HG02870 (cell line): ENCODE measurements around the gene ANKRD45.
A peak's percentile ranks its signal among the peaks of the same experiment; 100 is the strongest.
"Not testable (repeated sequence)": the region's sequence is repeated elsewhere in the genome, so short reads cannot be mapped to it uniquely, and the experiment has no call there.

Source experiments
- ATAC-seq: cut with Tn5 transposase; IDR thresholded peaks from one replicate; pipeline ENCODE4 v1.9.1; 2021; ENCODE audit warnings: mild to moderate bottlenecking, moderate library complexity; ENCODE audit not compliant: unreplicated experiment

The ANKRD45 gene, protein sequence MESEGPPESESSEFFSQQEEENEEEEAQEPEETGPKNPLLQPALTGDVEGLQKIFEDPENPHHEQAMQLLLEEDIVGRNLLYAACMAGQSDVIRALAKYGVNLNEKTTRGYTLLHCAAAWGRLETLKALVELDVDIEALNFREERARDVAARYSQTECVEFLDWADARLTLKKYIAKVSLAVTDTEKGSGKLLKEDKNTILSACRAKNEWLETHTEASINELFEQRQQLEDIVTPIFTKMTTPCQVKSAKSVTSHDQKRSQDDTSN

DNA sequence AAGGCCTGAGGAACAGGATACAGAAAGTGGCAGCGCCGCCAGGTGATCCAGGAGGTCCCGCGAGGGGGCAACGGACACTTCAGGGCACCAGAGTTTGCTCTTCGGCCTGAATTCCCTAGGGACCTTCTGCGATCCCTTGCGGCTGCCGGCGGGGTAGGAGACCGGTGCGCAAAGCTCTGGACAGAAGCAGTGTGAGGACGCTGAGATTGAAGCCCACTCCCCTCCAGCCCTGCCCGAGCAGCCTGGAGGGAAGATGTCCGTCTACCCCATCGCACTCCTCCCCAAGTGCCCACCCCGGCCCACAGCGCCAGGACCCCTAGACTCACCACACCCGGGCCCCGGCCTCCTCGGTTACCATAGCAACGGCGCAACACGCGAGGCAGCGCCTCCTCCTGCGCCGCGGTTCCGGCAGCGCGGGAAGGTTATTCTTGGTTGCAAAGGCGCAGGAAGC lies at the start of gene ANKRD45:
Gene ANKRD45 (minus strand): TSS at position 361 of the 451 bp plus-strand sequence. CDS start 10,433 bp downstream, outside the sequence.
- no peak for ATAC-seq

DNA sequence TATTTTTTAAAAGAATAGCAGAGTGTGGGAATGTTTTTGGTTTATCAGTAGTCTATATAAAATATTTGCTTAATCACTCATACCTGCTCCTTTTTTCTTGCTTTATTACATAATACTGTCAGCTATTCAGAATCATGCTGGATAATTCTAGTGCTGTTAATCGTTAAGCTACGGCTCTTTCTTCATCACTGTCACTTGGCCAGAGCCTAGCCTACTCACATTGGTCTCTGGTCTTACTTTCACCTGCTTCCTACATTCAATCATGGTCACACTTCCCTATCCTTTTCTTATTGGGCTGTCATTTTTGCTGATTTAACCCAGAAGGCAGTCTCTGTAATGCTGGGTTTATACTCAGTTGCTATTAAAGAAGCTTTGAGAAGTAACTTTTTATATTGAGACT lies 47.6 kb upstream of the ANKRD45 start:
- ATAC-seq = no peak

DNA sequence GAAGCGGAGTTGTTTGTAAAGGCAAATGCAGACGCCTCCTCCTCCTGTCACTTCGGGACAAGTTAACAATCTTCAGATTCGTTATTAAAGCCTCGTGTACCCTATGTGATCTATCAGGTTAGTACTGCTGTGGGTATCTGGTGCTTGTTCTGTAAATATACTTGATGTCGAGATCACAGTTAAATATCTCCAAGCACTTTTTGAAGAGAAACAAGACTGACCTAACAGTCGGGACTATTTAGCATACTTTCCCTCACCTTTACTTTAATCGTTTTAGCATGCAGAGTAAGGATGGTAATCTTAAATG lies 45.8 kb upstream of the ANKRD45 start:
- no peak for ATAC-seq

DNA sequence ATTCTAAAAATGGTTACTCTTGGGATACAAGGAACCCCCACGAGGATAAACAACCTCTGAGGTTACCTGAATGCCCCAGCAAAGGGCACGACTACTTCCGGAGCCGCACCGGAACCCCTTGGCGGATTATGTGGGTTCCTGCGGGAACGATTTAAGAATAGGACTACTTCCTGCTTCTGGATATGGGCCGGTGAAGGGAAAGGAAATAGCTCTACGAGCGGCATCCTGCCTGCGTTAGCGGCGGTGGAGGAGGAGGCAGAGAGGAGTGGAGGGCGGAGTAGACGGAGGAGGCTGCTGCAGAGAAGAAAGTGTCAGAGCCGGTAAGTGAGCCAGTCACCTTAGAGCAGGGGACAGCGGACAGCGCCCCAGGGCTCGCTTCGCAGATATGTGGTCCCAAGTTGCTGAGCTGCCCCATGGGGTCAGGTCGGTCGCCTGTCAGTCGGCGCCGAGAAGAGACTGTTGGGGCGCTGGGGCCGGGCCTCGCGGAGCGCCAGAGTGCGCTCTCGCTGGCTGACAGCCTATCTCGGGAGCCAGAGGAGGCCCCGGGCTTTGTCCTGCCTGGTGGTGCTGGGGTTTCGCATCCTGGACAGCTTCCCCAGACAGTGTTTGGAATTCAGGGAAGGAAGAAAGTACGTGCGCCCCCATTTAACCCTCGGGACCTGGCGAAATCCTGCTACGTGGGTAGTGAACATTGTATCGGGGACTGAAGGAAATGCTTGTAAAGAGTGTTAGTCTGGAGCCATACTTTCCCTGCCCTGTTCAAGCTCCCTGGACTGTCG lies 45.3 kb upstream of the ANKRD45 start, which contains the start of gene KLHL20:
Gene KLHL20 (plus strand): TSS at position 223 of the 779 bp plus-strand sequence. CDS start 1,063 bp downstream, outside the sequence.
- peak; percentile 93 for ATAC-seq

DNA sequence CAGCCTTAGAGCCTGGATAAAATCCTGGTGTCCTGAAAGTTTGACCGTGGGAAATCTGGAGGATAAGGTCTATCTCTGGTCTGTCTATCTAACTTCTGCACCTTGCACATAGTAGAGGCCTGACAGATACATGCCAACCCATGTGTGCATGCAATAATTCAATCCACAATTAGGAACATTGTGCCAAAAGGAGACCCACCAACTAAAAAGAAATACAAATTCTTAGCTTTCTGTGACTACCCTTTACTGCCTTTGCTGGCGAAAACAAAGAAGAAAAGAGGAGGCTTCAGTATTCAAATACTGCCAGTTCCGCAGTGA lies 44.7 kb upstream of the ANKRD45 start:
- ATAC-seq = no peak

DNA sequence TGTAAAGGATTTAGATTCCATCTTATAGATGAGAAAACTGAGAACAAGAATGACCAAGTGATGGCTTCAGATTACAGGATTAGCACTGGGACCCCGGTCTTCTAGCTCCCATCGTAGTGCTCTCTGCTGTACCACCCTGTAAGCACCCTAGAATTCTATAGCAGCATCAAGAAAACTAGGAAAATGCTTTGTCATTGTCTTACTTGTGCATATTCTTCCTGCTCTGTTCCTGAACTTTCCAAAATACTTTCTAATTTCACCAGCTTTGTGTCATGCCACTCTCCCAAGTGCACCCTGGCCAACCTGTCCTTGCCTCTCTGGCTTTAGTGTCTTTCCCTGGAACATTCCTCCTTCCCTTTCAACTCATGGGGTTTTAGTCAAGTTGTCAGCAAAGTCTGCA lies 39.1 kb upstream of the ANKRD45 start:
- no peak for ATAC-seq

DNA sequence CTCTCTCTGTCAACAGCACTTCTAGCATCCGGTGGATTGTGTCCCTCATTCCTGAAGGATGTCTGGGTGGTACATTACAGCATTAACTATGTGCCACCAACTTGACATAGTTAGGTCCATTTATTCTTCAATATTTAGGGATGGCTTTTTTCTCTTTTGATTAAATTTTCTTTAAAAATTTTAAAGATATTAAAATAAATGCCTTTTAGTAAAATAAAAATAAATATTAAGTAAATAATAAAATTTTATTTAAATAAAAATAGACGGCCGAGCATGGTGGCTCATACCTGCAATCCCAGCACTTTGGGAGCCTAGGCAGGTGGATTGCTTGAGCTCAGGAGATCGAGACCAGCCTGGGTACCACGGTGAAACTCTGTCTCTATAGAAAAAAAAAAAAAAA lies 35.5 kb upstream of the ANKRD45 start:
- ATAC-seq = no peak

DNA sequence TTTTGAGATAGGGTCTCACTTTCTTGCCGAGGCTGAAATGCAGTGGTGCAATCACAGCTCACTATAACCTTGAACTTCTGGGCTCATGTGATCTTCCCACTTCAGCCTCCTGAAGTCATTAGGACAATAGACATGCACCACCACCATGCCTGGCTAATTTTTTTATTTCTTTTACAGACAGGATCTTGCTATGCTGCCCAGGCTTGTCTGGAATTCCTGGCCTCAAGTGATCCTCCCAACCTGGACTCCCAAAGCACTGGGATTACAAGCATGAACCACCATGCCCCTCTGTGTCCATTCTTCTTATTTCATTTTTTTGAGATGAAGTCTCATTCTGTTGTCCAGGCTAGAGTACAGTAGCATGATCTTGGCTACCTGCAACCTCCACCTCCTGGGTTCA lies 33.1 kb upstream of the ANKRD45 start:
- ATAC-seq = no peak

DNA sequence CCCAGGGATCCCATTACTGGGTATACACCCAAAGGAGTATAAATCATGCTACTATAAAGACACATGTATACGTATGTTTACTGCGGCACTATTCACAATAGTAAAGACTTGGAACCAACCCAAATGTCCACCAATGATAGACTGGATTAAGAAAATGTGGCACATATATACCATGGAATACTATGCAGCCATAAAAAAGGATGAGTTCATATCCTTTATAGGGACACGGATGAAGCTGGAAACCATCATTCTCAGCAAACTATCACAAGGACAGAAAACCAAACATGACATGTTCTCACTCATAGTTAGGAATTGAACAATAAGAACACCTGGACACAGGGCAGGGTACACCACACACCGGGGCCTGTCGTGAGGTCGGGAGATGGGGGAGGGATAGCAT lies 31.6 kb upstream of the ANKRD45 start:
- not testable (repeated sequence) for ATAC-seq

DNA sequence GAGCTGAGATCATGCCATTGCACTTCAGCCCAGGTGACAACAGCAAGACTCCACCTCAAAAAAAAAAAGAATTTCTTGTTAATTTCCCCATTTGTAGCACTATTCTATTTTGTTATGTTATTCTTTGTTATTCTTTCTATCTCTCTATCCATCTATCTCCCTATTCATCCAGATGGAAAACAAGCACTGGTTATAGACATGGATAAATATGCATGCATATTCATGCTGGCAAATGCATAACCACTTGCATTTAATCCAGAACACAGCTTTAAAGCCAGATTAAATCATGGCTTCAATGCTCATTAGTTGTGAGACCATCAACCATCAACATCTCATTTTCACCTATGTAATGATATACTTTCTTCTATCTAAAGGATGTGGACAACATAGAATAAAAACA lies 23.6 kb upstream of the ANKRD45 start:
- ATAC-seq = no peak

DNA sequence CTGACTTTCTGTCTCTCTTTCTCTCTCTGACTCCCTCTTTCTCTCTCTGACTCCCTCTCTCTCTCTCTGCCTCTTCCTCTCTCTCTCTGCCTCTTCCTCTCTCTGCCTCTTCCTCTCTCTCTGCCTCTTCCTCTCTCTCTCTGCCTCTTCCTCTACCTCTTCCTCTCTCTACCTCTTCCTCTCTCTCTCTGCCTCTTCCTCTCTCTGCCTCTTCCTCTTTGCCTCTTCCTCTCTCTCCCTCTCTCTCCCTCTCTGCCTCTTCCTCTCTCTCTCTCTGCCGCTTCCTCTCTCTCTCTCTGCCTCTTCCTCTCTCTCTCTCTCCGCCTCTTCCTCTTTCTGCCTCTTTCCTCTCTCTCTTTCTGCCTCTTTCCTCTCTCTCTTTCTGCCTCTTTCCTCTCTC lies 18.6 kb upstream of the ANKRD45 start:
- ATAC-seq = no peak

DNA sequence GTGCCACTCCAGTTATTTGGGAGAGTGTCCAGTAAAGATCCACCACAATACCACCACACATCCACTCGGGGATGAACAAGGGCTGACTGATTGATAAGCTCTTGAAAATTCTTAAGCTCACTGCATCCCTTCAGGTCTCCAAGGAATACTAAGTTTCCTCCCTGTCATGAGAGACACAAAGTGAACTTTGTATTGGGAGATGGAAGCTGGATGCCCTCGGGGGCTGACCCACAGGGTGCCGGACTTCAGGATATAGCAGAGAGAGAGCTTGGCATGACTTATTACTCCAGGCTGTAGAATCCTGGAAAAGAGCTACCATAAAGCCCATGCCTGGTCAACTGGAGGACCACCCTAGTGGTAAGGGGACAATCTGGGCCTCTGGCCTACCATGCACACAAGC lies 15.5 kb upstream of the ANKRD45 start:
- ATAC-seq = not testable (repeated sequence)

DNA sequence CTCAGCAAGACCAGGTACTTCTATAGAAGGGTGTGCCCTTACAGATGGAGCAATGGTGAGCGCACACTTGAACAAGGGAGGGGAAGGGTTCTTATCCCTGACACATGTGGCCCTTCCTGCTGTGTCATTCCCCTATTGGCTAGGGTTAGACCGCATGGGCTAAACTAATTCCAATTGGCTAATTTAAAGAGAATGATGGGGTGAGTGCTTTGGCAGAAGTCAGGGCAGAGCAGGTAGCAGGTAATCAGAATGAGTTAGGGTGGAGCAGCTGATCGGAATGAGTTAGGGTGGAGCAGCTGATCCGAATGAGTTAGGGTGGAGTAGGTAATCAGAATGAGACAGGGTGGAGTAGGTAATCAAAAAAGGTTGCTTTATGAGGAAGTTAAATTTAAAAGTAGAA lies 14.2 kb upstream of the ANKRD45 start:
- not testable (repeated sequence) for ATAC-seq

DNA sequence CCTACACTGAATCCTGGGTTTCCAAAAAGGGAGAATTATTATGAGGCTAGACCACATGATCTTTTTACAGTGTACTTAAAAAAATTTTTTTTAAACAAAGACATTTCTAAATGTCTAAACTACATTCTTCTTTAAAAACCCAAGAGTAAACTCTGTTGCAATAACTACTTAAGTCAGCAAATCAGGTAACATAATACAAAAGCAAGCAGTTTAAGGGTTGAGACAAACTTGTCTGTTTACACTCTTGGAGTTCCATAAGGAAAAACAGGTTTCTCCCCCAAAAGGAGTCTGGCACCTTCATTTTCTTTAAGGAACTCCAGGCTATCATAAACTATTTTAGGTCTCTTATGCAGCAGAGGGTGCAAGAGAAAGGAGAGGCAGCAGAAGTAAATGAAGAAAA lies 12.5 kb upstream of the ANKRD45 start:
- ATAC-seq = no peak

DNA sequence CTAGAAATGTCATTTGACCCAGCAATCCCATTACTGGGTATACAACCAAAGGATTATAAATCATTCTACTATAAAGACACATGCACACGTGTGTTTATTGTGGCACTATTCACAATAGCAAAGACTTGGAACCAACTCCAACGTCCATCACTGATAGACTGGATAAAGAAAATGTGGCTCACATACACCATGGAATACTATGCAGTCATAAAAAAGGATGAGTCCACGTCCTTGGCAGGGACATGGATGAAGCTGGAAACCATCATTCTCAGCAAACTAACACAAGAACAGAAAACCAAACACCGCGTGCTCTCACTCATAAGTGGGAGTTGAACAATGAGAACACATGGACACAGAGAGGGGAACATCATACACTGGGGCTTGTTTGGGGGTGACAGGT lies 10.5 kb upstream of the ANKRD45 start:
- ATAC-seq = not testable (repeated sequence)

DNA sequence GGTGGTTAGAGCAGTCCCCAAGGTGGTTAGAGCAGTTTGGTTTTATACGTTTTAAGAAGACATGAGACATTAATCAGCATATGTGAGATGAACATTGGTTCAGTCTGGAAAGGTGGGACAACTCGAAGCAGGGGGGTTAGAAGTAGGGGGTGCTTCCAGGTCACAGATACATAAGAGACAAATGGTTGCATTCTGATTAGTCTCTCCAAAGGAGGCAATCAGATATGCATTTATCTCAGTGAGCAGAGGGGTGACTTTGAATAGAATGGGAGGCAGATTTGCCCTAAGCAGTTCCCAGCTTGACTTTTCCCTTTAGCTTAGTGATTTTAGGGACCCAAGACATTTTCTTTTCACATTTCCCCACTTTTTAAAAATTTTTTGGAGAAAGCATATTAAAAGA lies 4.8 kb upstream of the ANKRD45 start:
- ATAC-seq = not testable (repeated sequence)

DNA sequence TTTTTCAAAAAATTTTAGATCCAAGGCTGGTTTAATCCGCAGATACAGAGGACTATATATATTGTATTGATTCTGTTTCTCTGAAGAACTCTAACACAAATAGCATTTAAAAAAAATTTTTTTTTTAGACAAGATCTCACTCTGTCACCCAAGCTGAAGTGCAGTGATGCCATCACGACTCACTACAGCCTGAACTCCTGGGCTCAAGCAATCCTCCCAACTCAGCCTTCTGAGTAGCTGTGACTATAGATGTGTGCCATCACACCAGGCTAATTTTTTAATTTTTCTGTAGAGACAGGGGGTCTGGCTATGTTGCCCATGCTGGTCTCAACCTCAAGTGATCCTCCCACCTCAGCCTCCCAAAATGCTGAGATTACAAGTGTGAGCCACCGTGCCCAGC lies 3.0 kb downstream of the ANKRD45 start:
- ATAC-seq = no peak

DNA sequence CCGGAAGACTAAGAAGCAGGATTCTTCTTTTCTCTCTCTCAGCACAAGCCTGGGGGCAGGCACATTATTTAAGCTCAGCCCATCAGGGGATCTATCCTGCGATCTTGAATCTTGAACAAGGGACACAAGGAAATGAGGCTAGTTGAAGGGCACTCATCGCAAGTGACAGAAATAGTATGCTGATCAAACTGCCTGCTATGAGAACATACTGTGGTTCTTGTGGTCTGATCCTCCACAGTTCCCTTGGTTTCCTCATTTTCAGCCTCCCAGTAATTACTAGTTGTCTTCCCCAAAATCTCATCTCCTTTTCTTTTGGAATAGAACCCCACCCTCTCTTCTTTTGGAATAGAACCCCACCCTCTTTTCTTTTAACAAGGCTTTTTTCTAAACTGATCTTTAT lies 6.5 kb downstream of the ANKRD45 start:
- no peak for ATAC-seq

DNA sequence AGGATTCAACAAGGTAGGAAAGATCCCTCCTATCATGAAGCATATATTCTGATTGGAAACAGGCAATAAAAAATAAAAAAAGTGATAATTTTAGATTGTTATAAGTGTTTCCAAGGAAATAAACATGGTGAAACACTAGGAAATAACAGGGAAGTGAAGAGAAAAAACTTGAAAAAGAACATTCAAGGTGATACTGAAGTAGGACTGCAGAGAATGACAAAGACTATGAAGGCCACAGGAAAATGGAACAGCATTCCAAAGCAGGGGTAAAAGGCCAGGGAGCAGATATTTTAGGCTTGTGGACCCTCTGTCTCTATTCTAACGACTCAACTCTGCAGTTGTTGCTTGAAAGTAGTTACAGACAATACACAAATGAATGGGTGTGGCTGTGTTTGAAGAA lies 7.9 kb downstream of the ANKRD45 start:
- ATAC-seq = no peak

DNA sequence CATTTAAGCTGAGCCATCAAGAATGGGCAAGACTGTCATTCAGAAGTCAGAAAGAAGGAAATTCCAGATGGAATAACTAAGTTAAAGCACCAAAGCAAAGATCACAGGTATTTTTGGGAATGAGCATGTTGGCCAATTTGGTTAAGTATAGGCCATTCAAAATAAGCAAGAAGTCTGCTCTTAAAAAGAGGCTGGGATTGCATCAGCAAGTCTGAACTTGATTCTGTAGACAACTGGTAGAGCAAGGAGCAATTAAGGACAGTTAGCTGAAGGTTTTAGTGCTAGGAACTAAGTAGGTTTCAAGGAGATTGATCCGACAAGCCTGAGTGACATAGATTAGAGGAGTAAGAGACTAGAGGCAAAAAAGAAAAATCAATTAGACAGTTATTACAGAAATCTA lies 8.4 kb downstream of the ANKRD45 start:
- ATAC-seq = no peak

DNA sequence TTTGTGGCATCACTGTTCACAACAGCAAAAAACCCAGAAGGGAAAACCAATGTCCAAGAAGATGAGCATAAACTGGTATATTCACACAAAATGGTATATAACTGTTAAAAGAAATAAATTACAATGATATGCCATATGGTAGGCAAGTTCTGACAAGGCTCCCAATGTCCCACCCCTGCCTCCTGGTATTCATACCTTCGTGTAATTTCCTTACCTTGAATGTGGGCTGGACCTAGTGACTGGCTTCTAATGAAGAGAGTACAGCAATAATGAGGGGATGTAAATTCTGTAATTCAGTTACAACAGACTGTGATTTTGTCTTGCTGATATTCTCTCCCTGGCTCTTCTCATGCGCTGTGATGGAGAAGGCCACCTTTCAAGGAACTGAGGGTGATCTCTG lies 9.3 kb downstream of the ANKRD45 start:
- no peak for ATAC-seq

DNA sequence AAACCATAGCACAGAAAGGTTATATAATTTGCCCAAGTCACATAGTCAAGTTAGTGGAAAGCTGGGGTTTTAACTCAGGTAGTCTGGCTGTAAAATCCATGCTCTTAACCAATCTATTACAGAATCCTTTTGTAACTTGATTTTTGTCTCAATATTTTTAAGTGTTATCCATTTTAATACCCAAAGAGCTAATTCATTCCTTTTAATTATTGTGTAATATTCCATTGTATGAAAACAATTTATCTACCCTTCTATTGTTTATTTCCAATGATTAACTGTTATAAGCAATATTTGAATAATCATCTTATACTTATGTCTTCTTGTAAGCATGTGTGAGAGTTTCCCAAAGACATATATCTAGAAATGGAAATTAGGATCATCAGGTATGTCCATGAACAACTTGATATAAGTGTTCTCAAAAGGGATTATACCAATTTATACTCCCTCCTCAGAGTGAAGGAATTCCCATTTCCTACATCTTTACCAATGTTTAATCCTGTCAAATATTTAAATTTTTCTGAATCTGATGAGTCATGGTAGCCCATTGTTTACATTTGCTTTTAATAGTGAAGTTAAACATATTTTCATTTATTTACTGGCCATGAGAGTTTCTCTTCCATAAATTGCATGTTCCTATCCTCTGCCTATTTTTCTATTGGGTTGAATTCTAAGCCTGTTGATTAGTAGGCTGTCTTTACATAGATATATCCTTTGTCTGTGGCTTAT lies 20.6 kb downstream of the ANKRD45 start:
- no peak for ATAC-seq
